Mesenchymal stem cell (in vitro differentiated cells and primary cell): ENCODE data around the gene LIPC.

ENCODE experiments used
- DNase-seq: peaks from one replicate; pipeline ENCODE4 v3.0.0-alpha.2; 2013
- H2AFZ ChIP-seq: one replicate; pipeline ENCODE4 v1.6.1; 2013; ENCODE audit warnings: low read depth, mild to moderate bottlenecking, control low read depth, inconsistent platforms, low read length, moderate library complexity
- H2AK5ac ChIP-seq: 2 replicates; pipeline ENCODE4 v1.6.1; 2013; ENCODE audit warnings: low read length, moderate library complexity, mild to moderate bottlenecking, inconsistent platforms; ENCODE audit not compliant: severe bottlenecking
- H2BK120ac ChIP-seq: one replicate; pipeline ENCODE4 v1.6.1; 2013; ENCODE audit warnings: low read depth, mild to moderate bottlenecking, inconsistent platforms, low read length, moderate library complexity
- H2BK12ac ChIP-seq, 2 experiments: one replicate each; pipeline ENCODE4 v1.6.1; 2013; ENCODE audit warnings: inconsistent platforms in 2 of 2, low read length in 2 of 2, mild to moderate bottlenecking in 2 of 2, moderate library complexity in 2 of 2, control low read depth in 1 of 2
- H2BK15ac ChIP-seq: one replicate; pipeline ENCODE4 v1.6.1; 2013; ENCODE audit warnings: mild to moderate bottlenecking, low read depth, inconsistent platforms; ENCODE audit not compliant: poor library complexity, severe bottlenecking
- H2BK5ac ChIP-seq: 2 replicates; pipeline ENCODE4 v1.6.1; 2013; ENCODE audit warnings: low read depth, mild to moderate bottlenecking, low read length, control low read depth, inconsistent platforms; ENCODE audit not compliant: poor library complexity, severe bottlenecking
- H3K14ac ChIP-seq, 2 experiments: one replicate each; pipeline ENCODE4 v1.6.1; 2013; ENCODE audit warnings: inconsistent platforms in 2 of 2, low read length in 2 of 2, control low read depth in 1 of 2, mild to moderate bottlenecking in 1 of 2, moderate library complexity in 1 of 2
- H3K18ac ChIP-seq, 2 experiments: one replicate each; pipeline ENCODE4 v1.6.1; 2013; ENCODE audit warnings: inconsistent platforms in 2 of 2, low read length in 2 of 2, control low read depth in 1 of 2, low read depth in 1 of 2, mild to moderate bottlenecking in 1 of 2
- H3K23ac ChIP-seq, 2 experiments: one replicate each; pipeline ENCODE4 v1.6.1; 2013; ENCODE audit warnings: inconsistent platforms in 2 of 2, low read length in 2 of 2, mild to moderate bottlenecking in 2 of 2, moderate library complexity in 2 of 2, control low read depth in 1 of 2
- H3K27ac ChIP-seq: 2 replicates; pipeline ENCODE4 v1.5.1; 2013; ENCODE audit warnings: mild to moderate bottlenecking, moderate library complexity, low read length, control low read depth, inconsistent platforms; ENCODE audit not compliant: poor library complexity, severe bottlenecking
- H3K27me3 ChIP-seq, 2 experiments: 2 replicates each; pipeline versions ENCODE4 v1.6.1 to v1.7.0; 2013; ENCODE audit warnings: low read length in 2 of 2, mild to moderate bottlenecking in 2 of 2, moderate library complexity in 2 of 2, control low read depth in 1 of 2, inconsistent platforms in 1 of 2; ENCODE audit not compliant: control insufficient read depth in 1 of 2, insufficient read depth in 1 of 2
- H3K36me3 ChIP-seq, 2 experiments: 2 replicates each; pipeline versions ENCODE4 v1.6.1 to v1.7.0; 2013; ENCODE audit warnings: low read length in 2 of 2, control low read depth in 1 of 2, inconsistent platforms in 1 of 2, low read depth in 1 of 2, mild to moderate bottlenecking in 1 of 2; ENCODE audit not compliant: insufficient read depth in 2 of 2, control insufficient read depth in 1 of 2
- H3K4ac ChIP-seq, 2 experiments: one replicate each; pipeline ENCODE4 v1.6.1; 2013; ENCODE audit warnings: inconsistent platforms in 2 of 2, low read length in 2 of 2, mild to moderate bottlenecking in 2 of 2, moderate library complexity in 2 of 2, control low read depth in 1 of 2, low read depth in 1 of 2
- H3K4me1 ChIP-seq: 2 replicates; pipeline ENCODE4 v1.6.1; 2013; ENCODE audit warnings: low read depth, low read length, control low read depth; ENCODE audit not compliant: control insufficient read depth, insufficient read depth
- H3K4me2 ChIP-seq: 2 replicates; pipeline ENCODE4 v1.6.1; 2013; ENCODE audit warnings: low read length, mild to moderate bottlenecking, inconsistent platforms; ENCODE audit not compliant: poor library complexity, severe bottlenecking
- H3K4me3 ChIP-seq, 2 experiments: 2 replicates each; pipeline versions ENCODE4 v1.5.1 to v1.7.0; 2013; ENCODE audit warnings: low read length in 2 of 2, mild to moderate bottlenecking in 2 of 2, control low read depth in 1 of 2, low read depth in 1 of 2; ENCODE audit not compliant: insufficient read depth in 1 of 2
- H3K79me1 ChIP-seq: replicated peaks from 2 replicates; pipeline ENCODE4 v1.6.1; 2013; ENCODE audit warnings: mild to moderate bottlenecking, control low read depth, low read length, inconsistent platforms; ENCODE audit not compliant: poor library complexity, severe bottlenecking
- H3K9ac ChIP-seq: 2 replicates; pipeline ENCODE4 v1.7.0; 2013; ENCODE audit warnings: mild to moderate bottlenecking, low read length, moderate library complexity
- H3K9me3 ChIP-seq: 2 replicates; pipeline ENCODE4 v1.7.0; 2013; ENCODE audit warnings: mild to moderate bottlenecking, low read length; ENCODE audit not compliant: control insufficient read depth
- H4K8ac ChIP-seq: one replicate; pipeline ENCODE4 v1.6.1; 2013; ENCODE audit warnings: inconsistent platforms, mild to moderate bottlenecking, low read length, moderate library complexity
- H4K91ac ChIP-seq: one replicate; pipeline ENCODE4 v1.6.1; 2013; ENCODE audit warnings: mild to moderate bottlenecking, low read length, inconsistent platforms
- WGBS: methylation state at CpG from one replicate; pipeline ENCODE4 v1.1.7; 2013; ENCODE audit warnings: mixed read lengths; 5-methylcytosine and 5-hydroxymethylcytosine counted together

Gene LIPC

GRCh38 chr15:58593870-58594269, 162.1 kb downstream of the LIPC start:
- Histone ChIP-seq H4K8ac (no peak overlapping the region), H3K14ac (no peak overlapping the region), H2BK15ac (no peak overlapping the region), H3K4ac (no peak overlapping the region), H2AK5ac (no peak overlapping the region), H2BK5ac (no peak overlapping the region), H3K18ac (no peak overlapping the region), H3K36me3 (peaks cover 7 to 62% of the 10 kb centered on the region in 2 experiments), H3K4me3 (no peak overlapping the region), H3K4me1 (no peaks in the 10 kb centered on the region), H3K27ac (no peak overlapping the region), H4K91ac (no peak overlapping the region), H3K23ac (no peak overlapping the region), H2AFZ (no peak overlapping the region), H3K27me3 (no peaks in the 10 kb centered on the region), H3K4me2 (no peak overlapping the region), H3K9me3 (no peaks in the 10 kb centered on the region), H3K9ac (no peak overlapping the region), H2BK120ac (no peak overlapping the region), H3K79me1 (peaks cover 5% of the 10 kb centered on the region), H2BK12ac (no peak overlapping the region)
- no peak for DNase-seq
- 100% methylated on average over 1 of the region's 1 CpG for WGBS

- Histone ChIP-seq H3K14ac (no peak overlapping the region), H3K4me3 (no peak overlapping the region), H4K91ac (no peak overlapping the region), H3K9ac (no peak overlapping the region), H2AFZ (no peak overlapping the region), H2BK12ac (no peak overlapping the region), H3K4me2 (no peak overlapping the region), H3K36me3 (peaks cover 3 to 67% of the 10 kb centered on the region in 2 experiments), H3K9me3 (no peaks in the 10 kb centered on the region), H2AK5ac (no peak overlapping the region), H3K4me1 (no peaks in the 10 kb centered on the region), H3K27me3 (no peaks in the 10 kb centered on the region), H3K4ac (no peak overlapping the region), H3K79me1 (peaks cover 5% of the 10 kb centered on the region), H2BK120ac (no peak overlapping the region), H2BK5ac (no peak overlapping the region), H4K8ac (no peak overlapping the region), H3K27ac (no peak overlapping the region), H2BK15ac (no peak overlapping the region), H3K23ac (no peak overlapping the region), H3K18ac (no peak overlapping the region)
- WGBS: no CpG with 5 or more reads among the region's 1 CpG
- no peak for DNase-seq
Observed at GRCh38 chr15:58594898-58595297, 163.1 kb downstream of the LIPC start.

GRCh38 chr15:58595516-58596263, 163.9 kb downstream of the LIPC start:
- H4K91ac ChIP-seq: no peak overlapping the region
- H3K79me1 ChIP-seq: peaks cover 7% of the 10 kb centered on the region
- H2BK120ac ChIP-seq: no peak overlapping the region
- no peak overlapping the region for H3K14ac ChIP-seq
- no peak overlapping the region for H3K4ac ChIP-seq
- no peak overlapping the region for H3K4me3 ChIP-seq
- no peak overlapping the region for H3K9ac ChIP-seq
- H2AFZ ChIP-seq: no peak overlapping the region
- H3K18ac ChIP-seq: no peak overlapping the region
- no peak overlapping the region for H2BK5ac ChIP-seq
- no peaks in the 10 kb centered on the region for H3K27me3 ChIP-seq
- no peaks in the 10 kb centered on the region for H3K4me1 ChIP-seq
- peaks cover 3 to 69% of the 10 kb centered on the region in 2 experiments for H3K36me3 ChIP-seq
- no peak overlapping the region for H3K27ac ChIP-seq
- H2BK15ac ChIP-seq: no peak overlapping the region
- no peak overlapping the region for H3K23ac ChIP-seq
- no peak overlapping the region for H3K4me2 ChIP-seq
- no peak overlapping the region for H4K8ac ChIP-seq
- WGBS: 100% methylated on average over 1 of the region's 3 CpGs
- no peak for DNase-seq
- no peaks in the 10 kb centered on the region for H3K9me3 ChIP-seq
- no peak overlapping the region for H2BK12ac ChIP-seq
- H2AK5ac ChIP-seq: no peak overlapping the region

- no peak overlapping the region for H3K4me3 ChIP-seq
- 90% methylated on average over 2 of the region's 4 CpGs for WGBS
- DNase-seq: no peak
Observed at GRCh38 chr15:58597943-58598828, 166.4 kb downstream of the LIPC start.

More at GRCh38 chr15:58597943-58598828, 166.4 kb downstream of the LIPC start:
- no peak overlapping the region for H2BK15ac ChIP-seq
- no peak overlapping the region for H4K91ac ChIP-seq
- H3K9ac ChIP-seq: no peak overlapping the region
- no peak overlapping the region for H3K14ac ChIP-seq
- no peak overlapping the region for H3K18ac ChIP-seq
- peaks cover 5 to 82% of the 10 kb centered on the region in 2 experiments for H3K36me3 ChIP-seq
- H2BK120ac ChIP-seq: no peak overlapping the region
- H2BK5ac ChIP-seq: no peak overlapping the region
- H2AK5ac ChIP-seq: no peak overlapping the region
- H3K27me3 ChIP-seq: no peaks in the 10 kb centered on the region
- no peak overlapping the region for H2BK12ac ChIP-seq
- peaks cover 12% of the 10 kb centered on the region for H3K79me1 ChIP-seq
- H3K4ac ChIP-seq: no peak overlapping the region
- H3K4me2 ChIP-seq: no peak overlapping the region
- H3K4me1 ChIP-seq: no peaks in the 10 kb centered on the region
- H3K27ac ChIP-seq: no peak overlapping the region
- H3K23ac ChIP-seq: no peak overlapping the region
- no peak overlapping the region for H2AFZ ChIP-seq
- no peak overlapping the region for H4K8ac ChIP-seq
- no peaks in the 10 kb centered on the region for H3K9me3 ChIP-seq
